Panc1 (cell line): ENCODE measurements around the gene CCNK. TPM values are rescaled to one million over a fixed set of nuclear protein-coding genes. Genes with fewer than 3 reads are reported as not detected.

Experiments
- ATAC-seq: fragments of 200-7000 bp; cut with Tn5 transposase; 2 replicates; pipeline ENCODE4 v1.9.1; 2020; ENCODE audit warnings: mild to moderate bottlenecking, moderate library complexity
- BruUV-seq: library from RNA; stranded (reverse); fragments of 400-500 nt; replicated peaks from 2 replicates; lab custom pipeline; 2021; lab: Mats Ljungman, UMichigan
- CTCF ChIA-PET: fragments of 300-600 bp; sonication (Branson Sonifier 250); formaldehyde crosslinking; loops from one replicate; lab custom pipeline; 2022; ENCODE audit warnings: antibody characterized with exemption; lab: Charles Lee
- POLR2A ChIA-PET: fragments of 300-600 bp; sonication (Branson Sonifier 250); formaldehyde crosslinking; loops from one replicate; lab custom pipeline; 2022; ENCODE audit warnings: antibody characterized with exemption; lab: Charles Lee
- DNase-seq: peaks from one replicate; pipeline ENCODE4 v3.0.0-alpha.2; 2010; ENCODE audit warnings: low read depth, low spot score
- H3K27ac ChIP-seq: 2 replicates; pipeline ENCODE4 v1.5.1; 2011; ENCODE audit warnings: mild to moderate bottlenecking, low read length, inconsistent platforms
- H3K27me3 ChIP-seq: fragments of 200-500 bp; sonication (Bioruptor generic); 2 replicates; pipeline ENCODE4 v1.6.0; 2014; ENCODE audit warnings: low read length, inconsistent platforms; ENCODE audit not compliant: control insufficient read depth, insufficient read depth
- H3K36me3 ChIP-seq: fragments of 200-500 bp; sonication (Bioruptor generic); 2 replicates; pipeline ENCODE4 v1.5.1; 2014; ENCODE audit warnings: inconsistent platforms, mild to moderate bottlenecking, low read length, moderate library complexity; ENCODE audit not compliant: control insufficient read depth, insufficient read depth
- H3K4me1 ChIP-seq: 2 replicates; pipeline ENCODE4 v1.5.1; 2011; ENCODE audit warnings: inconsistent platforms, mild to moderate bottlenecking, low read length, moderate library complexity; ENCODE audit not compliant: control insufficient read depth, insufficient read depth
- H3K4me3 ChIP-seq, 2 experiments: 2 replicates each; pipeline ENCODE4 v1.5.1; 2011 to 2012; ENCODE audit warnings: low read depth in 2 of 2, low read length in 2 of 2, mild to moderate bottlenecking in 2 of 2, inconsistent platforms in 1 of 2, moderate library complexity in 1 of 2
- H3K9me3 ChIP-seq: fragments of 200-500 bp; sonication (Bioruptor generic); 2 replicates; pipeline ENCODE4 v1.5.1; 2014; ENCODE audit warnings: low read depth, mild to moderate bottlenecking, inconsistent platforms, low read length, moderate library complexity; ENCODE audit not compliant: control insufficient read depth, insufficient read depth
- POLR2AphosphoS5 ChIP-seq: IDR thresholded peaks from 2 replicates; pipeline ENCODE4 v1.6.1; 2012; ENCODE audit warnings: mild to moderate bottlenecking, low read depth, low read length, moderate library complexity
- REST ChIP-seq, 2 experiments: IDR thresholded peaks; 2 replicates each; pipeline ENCODE4 v1.6.1; 2011 to 2012; ENCODE audit warnings: low read depth in 2 of 2, control low read depth in 1 of 2, low read length in 1 of 2, mild to moderate bottlenecking in 1 of 2, moderate library complexity in 1 of 2; ENCODE audit not compliant: insufficient read depth in 1 of 2
- SIN3A ChIP-seq: IDR thresholded peaks from 2 replicates; pipeline ENCODE4 v1.6.1; 2012; ENCODE audit warnings: low read depth, mild to moderate bottlenecking, low read length, moderate library complexity, borderline replicate concordance; ENCODE audit not compliant: insufficient read depth
- TCF7L2 ChIP-seq: IDR thresholded peaks from 2 replicates; pipeline ENCODE4 v1.6.1; 2011; ENCODE audit warnings: mild to moderate bottlenecking, low read depth, low read length, inconsistent platforms
- in situ Hi-C: cut with HindIII; loops from 2 replicates; pipeline ENCODE4 v1.10.0; 2016; ENCODE audit warnings: low sequenced_read_pairs, low pct_unique_long_range_greater_than_20kb
- intact Hi-C: fragments of 100-400 bp; cut with micrococcal nuclease; formaldehyde crosslinking; loops from one replicate; pipeline ENCODE4 v1.10.0; 2022; ENCODE audit not compliant: unreplicated experiment
- total RNA-seq: library from RNA; stranded (reverse); gene quantifications from one replicate; pipeline ENCODE4 v1.2.1, GENCODE V29; 2021; ENCODE audit not compliant: unreplicated experiment
- TF ChIP-seq, protein P1 (sequence below): fragments of 450-650 bp; IDR thresholded peaks from 2 replicates; pipeline ENCODE4 v1.5.1; 2017; ENCODE audit warnings: mild to moderate bottlenecking

CCNK gene
- total RNA-seq, 1 experiment from 2014 or later = 47.8 TPM

DNA sequence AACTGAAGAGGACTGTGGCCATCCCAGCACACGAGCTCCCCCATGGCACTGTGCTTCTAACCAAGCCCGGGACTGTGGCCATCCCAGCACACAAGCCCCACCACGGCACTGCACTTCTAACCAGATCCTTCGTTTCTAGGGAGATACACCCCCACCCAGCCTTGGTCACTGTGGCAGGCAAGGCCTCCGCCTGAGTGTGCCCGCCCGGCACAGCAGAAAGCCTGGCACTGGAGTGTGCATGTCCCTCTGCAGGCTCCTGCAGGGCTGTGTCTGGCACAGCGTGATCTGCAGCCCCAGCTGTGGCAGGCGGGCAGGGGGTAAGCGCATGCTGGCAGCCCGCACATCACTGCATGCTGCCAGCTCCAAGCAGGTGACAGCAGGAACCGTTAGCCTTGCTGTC lies 73.0 kb downstream of the CCNK start:
- Histone ChIP-seq H3K9me3 (no peaks in the 10 kb centered on the region), H3K27me3 (no peaks in the 10 kb centered on the region), H3K27ac (no peak overlapping the region), H3K4me3 (no peak overlapping the region), H3K36me3 (no peaks in the 10 kb centered on the region), H3K4me1 (peaks cover 53% of the 10 kb centered on the region)
- ATAC-seq = peak; percentile 37
- in situ Hi-C loops (no loop called here), intact Hi-C loops (loop anchor here (2.0 kb wide), 1 partner anchor 31 kb away; no protein-coding TSS in a partner anchor)
- TF ChIP-seq SIN3A (no peak), REST (IDR thresholded peaks at IDR 0.05; ENCODE audit: insufficient read depth in 1 of 2, low read depth in 2 of 2, low read length in 1 of 2) (no peak), POLR2AphosphoS5 (no peak), TCF7L2 (no peak)
- TF ChIP-seq, protein P1, sequence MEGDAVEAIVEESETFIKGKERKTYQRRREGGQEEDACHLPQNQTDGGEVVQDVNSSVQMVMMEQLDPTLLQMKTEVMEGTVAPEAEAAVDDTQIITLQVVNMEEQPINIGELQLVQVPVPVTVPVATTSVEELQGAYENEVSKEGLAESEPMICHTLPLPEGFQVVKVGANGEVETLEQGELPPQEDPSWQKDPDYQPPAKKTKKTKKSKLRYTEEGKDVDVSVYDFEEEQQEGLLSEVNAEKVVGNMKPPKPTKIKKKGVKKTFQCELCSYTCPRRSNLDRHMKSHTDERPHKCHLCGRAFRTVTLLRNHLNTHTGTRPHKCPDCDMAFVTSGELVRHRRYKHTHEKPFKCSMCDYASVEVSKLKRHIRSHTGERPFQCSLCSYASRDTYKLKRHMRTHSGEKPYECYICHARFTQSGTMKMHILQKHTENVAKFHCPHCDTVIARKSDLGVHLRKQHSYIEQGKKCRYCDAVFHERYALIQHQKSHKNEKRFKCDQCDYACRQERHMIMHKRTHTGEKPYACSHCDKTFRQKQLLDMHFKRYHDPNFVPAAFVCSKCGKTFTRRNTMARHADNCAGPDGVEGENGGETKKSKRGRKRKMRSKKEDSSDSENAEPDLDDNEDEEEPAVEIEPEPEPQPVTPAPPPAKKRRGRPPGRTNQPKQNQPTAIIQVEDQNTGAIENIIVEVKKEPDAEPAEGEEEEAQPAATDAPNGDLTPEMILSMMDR = no peak
- CTCF ChIA-PET = no interaction called here
- POLR2A ChIA-PET = no interaction called here
- BruUV-seq = no TSS peak
- DNase-seq = no peak

DNA sequence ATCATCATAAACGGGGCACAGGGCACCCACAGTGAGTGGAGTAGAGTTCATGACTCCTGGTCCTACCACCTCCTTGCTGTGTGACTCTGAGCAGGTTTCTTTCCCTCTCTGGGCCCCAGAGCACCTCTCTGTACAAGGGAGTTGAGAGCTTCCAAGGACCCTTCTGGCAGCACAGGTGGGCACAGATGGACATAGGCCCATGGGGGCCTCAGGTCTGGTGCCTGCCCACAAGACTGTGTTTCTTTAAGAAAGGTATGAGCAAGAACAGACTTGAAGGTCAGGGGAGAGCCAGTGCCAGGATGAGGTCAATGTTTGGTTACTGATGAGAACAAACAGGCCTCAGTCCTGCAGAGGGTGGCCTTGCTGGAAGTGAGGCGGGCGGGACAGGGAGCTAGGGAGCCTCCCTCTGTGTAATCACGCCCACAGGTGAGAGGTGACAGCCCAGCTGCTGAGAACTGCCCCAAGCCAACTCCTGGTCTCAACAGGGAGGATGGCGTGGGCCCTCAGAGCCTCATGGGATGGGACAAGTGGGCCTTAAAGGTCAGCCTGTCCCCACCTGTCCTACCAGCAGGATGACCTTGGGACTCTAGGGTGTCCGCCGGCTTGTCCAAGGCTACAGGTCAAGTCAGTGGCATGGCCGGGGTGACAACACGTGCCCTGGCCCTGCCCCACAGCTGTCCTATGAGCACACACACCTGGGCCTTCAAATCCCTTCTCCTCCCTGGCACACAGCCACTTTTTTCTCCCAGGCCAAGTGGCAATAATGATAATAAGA lies 73.7 kb downstream of the CCNK start:
- no peaks in the 10 kb centered on the region for H3K36me3 ChIP-seq
- H3K4me1 ChIP-seq = peaks cover 46% of the 10 kb centered on the region
- peak overlapping the region; percentile 29; the same call in 1 of the 2 replicates for H3K27ac ChIP-seq
- DNase-seq (no peak), ATAC-seq (no peak)
- no TSS peak for BruUV-seq
- intact Hi-C loops (loop anchor here (2.0 kb wide), 1 partner anchor 32 kb away; no protein-coding TSS in a partner anchor), in situ Hi-C loops (no loop called here)
- POLR2A ChIA-PET = no interaction called here
- H3K27me3 ChIP-seq = no peaks in the 10 kb centered on the region
- CTCF ChIA-PET = no interaction called here
- no peaks in the 10 kb centered on the region for H3K9me3 ChIP-seq
- TF ChIP-seq, protein P1 = no peak
- TF ChIP-seq REST (IDR thresholded peaks at IDR 0.05; ENCODE audit: insufficient read depth in 1 of 2, low read depth in 2 of 2, low read length in 1 of 2) (no peak), POLR2AphosphoS5 (no peak), TCF7L2 (no peak), SIN3A (no peak)
- no peak overlapping the region for H3K4me3 ChIP-seq
